Panc1 (cell line): ENCODE data around the gene GSTT2. TPM values are rescaled to one million over a fixed set of nuclear protein-coding genes. Genes with fewer than 3 reads are reported as not detected.

Source experiments
- ATAC-seq: fragments of 200-7000 bp; cut with Tn5 transposase; 2 replicates; pipeline ENCODE4 v1.9.1; 2020; ENCODE audit warnings: mild to moderate bottlenecking, moderate library complexity
- BruUV-seq: library from RNA; stranded (reverse); fragments of 400-500 nt; replicated peaks from 2 replicates; lab custom pipeline; 2021; lab: Mats Ljungman, UMichigan
- CTCF ChIA-PET: fragments of 300-600 bp; sonication (Branson Sonifier 250); formaldehyde crosslinking; loops from one replicate; lab custom pipeline; 2022; ENCODE audit warnings: antibody characterized with exemption; lab: Charles Lee
- POLR2A ChIA-PET: fragments of 300-600 bp; sonication (Branson Sonifier 250); formaldehyde crosslinking; loops from one replicate; lab custom pipeline; 2022; ENCODE audit warnings: antibody characterized with exemption; lab: Charles Lee
- DNase-seq: peaks from one replicate; pipeline ENCODE4 v3.0.0-alpha.2; 2010; ENCODE audit warnings: low read depth, low spot score
- H3K27ac ChIP-seq: 2 replicates; pipeline ENCODE4 v1.5.1; 2011; ENCODE audit warnings: mild to moderate bottlenecking, low read length, inconsistent platforms
- H3K27me3 ChIP-seq: fragments of 200-500 bp; sonication (Bioruptor generic); 2 replicates; pipeline ENCODE4 v1.6.0; 2014; ENCODE audit warnings: low read length, inconsistent platforms; ENCODE audit not compliant: control insufficient read depth, insufficient read depth
- H3K36me3 ChIP-seq: fragments of 200-500 bp; sonication (Bioruptor generic); 2 replicates; pipeline ENCODE4 v1.5.1; 2014; ENCODE audit warnings: inconsistent platforms, mild to moderate bottlenecking, low read length, moderate library complexity; ENCODE audit not compliant: control insufficient read depth, insufficient read depth
- H3K4me1 ChIP-seq: 2 replicates; pipeline ENCODE4 v1.5.1; 2011; ENCODE audit warnings: inconsistent platforms, mild to moderate bottlenecking, low read length, moderate library complexity; ENCODE audit not compliant: control insufficient read depth, insufficient read depth
- H3K4me3 ChIP-seq, 2 experiments: 2 replicates each; pipeline ENCODE4 v1.5.1; 2011 to 2012; ENCODE audit warnings: low read depth in 2 of 2, low read length in 2 of 2, mild to moderate bottlenecking in 2 of 2, inconsistent platforms in 1 of 2, moderate library complexity in 1 of 2
- H3K9me3 ChIP-seq: fragments of 200-500 bp; sonication (Bioruptor generic); 2 replicates; pipeline ENCODE4 v1.5.1; 2014; ENCODE audit warnings: low read depth, mild to moderate bottlenecking, inconsistent platforms, low read length, moderate library complexity; ENCODE audit not compliant: control insufficient read depth, insufficient read depth
- POLR2AphosphoS5 ChIP-seq: IDR thresholded peaks from 2 replicates; pipeline ENCODE4 v1.6.1; 2012; ENCODE audit warnings: mild to moderate bottlenecking, low read depth, low read length, moderate library complexity
- SIN3A ChIP-seq: IDR thresholded peaks from 2 replicates; pipeline ENCODE4 v1.6.1; 2012; ENCODE audit warnings: low read depth, mild to moderate bottlenecking, low read length, moderate library complexity, borderline replicate concordance; ENCODE audit not compliant: insufficient read depth
- TCF7L2 ChIP-seq: IDR thresholded peaks from 2 replicates; pipeline ENCODE4 v1.6.1; 2011; ENCODE audit warnings: mild to moderate bottlenecking, low read depth, low read length, inconsistent platforms
- in situ Hi-C: cut with HindIII; loops from 2 replicates; pipeline ENCODE4 v1.10.0; 2016; ENCODE audit warnings: low sequenced_read_pairs, low pct_unique_long_range_greater_than_20kb
- intact Hi-C: fragments of 100-400 bp; cut with micrococcal nuclease; formaldehyde crosslinking; loops from one replicate; pipeline ENCODE4 v1.10.0; 2022; ENCODE audit not compliant: unreplicated experiment
- total RNA-seq: library from RNA; stranded (reverse); gene quantifications from one replicate; pipeline ENCODE4 v1.2.1, GENCODE V29; 2021; ENCODE audit not compliant: unreplicated experiment
- TF ChIP-seq, protein P1 (sequence below): fragments of 450-650 bp; IDR thresholded peaks from 2 replicates; pipeline ENCODE4 v1.5.1; 2017; ENCODE audit warnings: mild to moderate bottlenecking
- TF ChIP-seq, protein P2 (sequence below), 2 experiments: IDR thresholded peaks; 2 replicates each; pipeline ENCODE4 v1.6.1; 2011 to 2012; ENCODE audit warnings: low read depth in 2 of 2, control low read depth in 1 of 2, low read length in 1 of 2, mild to moderate bottlenecking in 1 of 2, moderate library complexity in 1 of 2; ENCODE audit not compliant: insufficient read depth in 1 of 2

GSTT2 gene
- total RNA-seq, 1 experiment from 2014 or later = 0.26 TPM

DNA sequence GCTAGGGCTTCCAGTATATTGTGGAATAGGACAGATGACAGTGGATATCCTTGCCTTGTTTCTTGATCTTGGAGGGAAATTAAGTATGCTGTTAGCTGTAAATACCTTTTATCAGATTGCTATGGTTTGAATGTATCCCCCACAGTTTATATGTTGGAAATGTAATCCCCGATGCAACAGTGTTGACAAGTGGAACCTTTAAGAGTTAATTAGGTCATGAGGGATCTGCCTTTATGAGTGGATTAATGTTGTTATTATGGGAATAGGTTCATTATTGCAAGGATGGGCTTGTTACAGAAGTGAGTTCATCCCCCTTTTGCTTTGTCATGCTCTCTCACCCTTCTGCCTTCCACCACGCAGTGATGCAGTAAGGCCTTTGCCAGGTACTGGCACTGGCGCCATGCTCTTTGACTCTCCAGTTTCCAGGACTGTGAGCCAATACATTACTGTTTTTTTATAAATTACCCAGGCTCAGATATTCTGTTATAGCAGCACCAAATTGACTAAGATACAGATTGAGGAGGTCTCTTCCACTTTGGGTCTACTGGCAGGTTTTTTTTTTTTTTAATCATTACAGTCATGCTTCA, 47.5 kb downstream of the GSTT2 start:
- Histone ChIP-seq H3K4me3 (no peak overlapping the region), H3K4me1 (no peaks in the 10 kb centered on the region; the same call in 1 of the 2 replicates), H3K9me3 (no peaks in the 10 kb centered on the region), H3K36me3 (no peaks in the 10 kb centered on the region), H3K27ac (no peak overlapping the region), H3K27me3 (no peaks in the 10 kb centered on the region)
- no TSS peak for BruUV-seq
- no peak for TF ChIP-seq TCF7L2
- TF ChIP-seq SIN3A = no peak
- TF ChIP-seq, protein P1, sequence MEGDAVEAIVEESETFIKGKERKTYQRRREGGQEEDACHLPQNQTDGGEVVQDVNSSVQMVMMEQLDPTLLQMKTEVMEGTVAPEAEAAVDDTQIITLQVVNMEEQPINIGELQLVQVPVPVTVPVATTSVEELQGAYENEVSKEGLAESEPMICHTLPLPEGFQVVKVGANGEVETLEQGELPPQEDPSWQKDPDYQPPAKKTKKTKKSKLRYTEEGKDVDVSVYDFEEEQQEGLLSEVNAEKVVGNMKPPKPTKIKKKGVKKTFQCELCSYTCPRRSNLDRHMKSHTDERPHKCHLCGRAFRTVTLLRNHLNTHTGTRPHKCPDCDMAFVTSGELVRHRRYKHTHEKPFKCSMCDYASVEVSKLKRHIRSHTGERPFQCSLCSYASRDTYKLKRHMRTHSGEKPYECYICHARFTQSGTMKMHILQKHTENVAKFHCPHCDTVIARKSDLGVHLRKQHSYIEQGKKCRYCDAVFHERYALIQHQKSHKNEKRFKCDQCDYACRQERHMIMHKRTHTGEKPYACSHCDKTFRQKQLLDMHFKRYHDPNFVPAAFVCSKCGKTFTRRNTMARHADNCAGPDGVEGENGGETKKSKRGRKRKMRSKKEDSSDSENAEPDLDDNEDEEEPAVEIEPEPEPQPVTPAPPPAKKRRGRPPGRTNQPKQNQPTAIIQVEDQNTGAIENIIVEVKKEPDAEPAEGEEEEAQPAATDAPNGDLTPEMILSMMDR = no peak
- TF ChIP-seq, protein P2, sequence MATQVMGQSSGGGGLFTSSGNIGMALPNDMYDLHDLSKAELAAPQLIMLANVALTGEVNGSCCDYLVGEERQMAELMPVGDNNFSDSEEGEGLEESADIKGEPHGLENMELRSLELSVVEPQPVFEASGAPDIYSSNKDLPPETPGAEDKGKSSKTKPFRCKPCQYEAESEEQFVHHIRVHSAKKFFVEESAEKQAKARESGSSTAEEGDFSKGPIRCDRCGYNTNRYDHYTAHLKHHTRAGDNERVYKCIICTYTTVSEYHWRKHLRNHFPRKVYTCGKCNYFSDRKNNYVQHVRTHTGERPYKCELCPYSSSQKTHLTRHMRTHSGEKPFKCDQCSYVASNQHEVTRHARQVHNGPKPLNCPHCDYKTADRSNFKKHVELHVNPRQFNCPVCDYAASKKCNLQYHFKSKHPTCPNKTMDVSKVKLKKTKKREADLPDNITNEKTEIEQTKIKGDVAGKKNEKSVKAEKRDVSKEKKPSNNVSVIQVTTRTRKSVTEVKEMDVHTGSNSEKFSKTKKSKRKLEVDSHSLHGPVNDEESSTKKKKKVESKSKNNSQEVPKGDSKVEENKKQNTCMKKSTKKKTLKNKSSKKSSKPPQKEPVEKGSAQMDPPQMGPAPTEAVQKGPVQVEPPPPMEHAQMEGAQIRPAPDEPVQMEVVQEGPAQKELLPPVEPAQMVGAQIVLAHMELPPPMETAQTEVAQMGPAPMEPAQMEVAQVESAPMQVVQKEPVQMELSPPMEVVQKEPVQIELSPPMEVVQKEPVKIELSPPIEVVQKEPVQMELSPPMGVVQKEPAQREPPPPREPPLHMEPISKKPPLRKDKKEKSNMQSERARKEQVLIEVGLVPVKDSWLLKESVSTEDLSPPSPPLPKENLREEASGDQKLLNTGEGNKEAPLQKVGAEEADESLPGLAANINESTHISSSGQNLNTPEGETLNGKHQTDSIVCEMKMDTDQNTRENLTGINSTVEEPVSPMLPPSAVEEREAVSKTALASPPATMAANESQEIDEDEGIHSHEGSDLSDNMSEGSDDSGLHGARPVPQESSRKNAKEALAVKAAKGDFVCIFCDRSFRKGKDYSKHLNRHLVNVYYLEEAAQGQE (IDR thresholded peaks at IDR 0.05; ENCODE audit: insufficient read depth in 1 of 2, low read depth in 2 of 2, low read length in 1 of 2) = no peak
- TF ChIP-seq POLR2AphosphoS5 = no peak
- no peak for DNase-seq
- intact Hi-C loops (no loop called here), in situ Hi-C loops (no loop called here)
- ChIA-PET CTCF (no interaction called here), POLR2A (no interaction called here)
- no peak for ATAC-seq

DNA sequence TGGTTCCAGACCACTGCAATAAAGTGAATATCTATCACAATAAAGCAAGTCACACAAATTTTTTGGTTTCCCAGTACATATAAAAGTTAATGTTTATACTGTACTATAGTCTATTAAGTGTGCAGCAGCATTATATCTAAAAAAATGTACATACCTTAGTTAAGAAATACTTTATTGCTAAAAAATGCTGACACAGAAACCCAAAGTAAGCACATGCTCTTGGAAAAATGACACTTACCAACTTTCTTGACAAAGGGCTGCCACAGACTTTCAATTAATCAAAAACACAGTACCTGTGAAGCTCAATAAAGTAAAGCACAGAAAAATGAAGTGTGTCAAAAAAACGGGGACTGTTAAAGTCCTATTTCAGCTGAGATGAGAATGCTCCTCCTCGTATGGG, 48.1 kb downstream of the GSTT2 start:
- TF ChIP-seq, protein P2 (IDR thresholded peaks at IDR 0.05; ENCODE audit: insufficient read depth in 1 of 2, low read depth in 2 of 2, low read length in 1 of 2) = no peak
- no peak for TF ChIP-seq POLR2AphosphoS5
- no peak for TF ChIP-seq SIN3A
- TF ChIP-seq, protein P1 = no peak
- TF ChIP-seq TCF7L2 = no peak
- intact Hi-C loops (no loop called here), in situ Hi-C loops (no loop called here)
- DNase-seq (no peak), ATAC-seq (no peak)
- POLR2A ChIA-PET = no interaction called here
- CTCF ChIA-PET = no interaction called here
- Histone ChIP-seq H3K27me3 (no peaks in the 10 kb centered on the region), H3K9me3 (no peaks in the 10 kb centered on the region), H3K36me3 (no peaks in the 10 kb centered on the region), H3K27ac (no peak overlapping the region), H3K4me3 (no peak overlapping the region), H3K4me1 (no peaks in the 10 kb centered on the region; the same call in 1 of the 2 replicates)
- no TSS peak for BruUV-seq
